Gastrocnemius medialis (tissue), 4 donors: Measurements from ENCODE around the gene KMT5C. TPM values are rescaled to one million over a fixed set of nuclear protein-coding genes. Genes with fewer than 3 reads are reported as not detected.

Experiments used
- ATAC-seq, 2 donors: fragments of 150-250 bp; one replicate each; pipeline ENCODE4 v1.9.1; 2016
- DNase-seq, 2 donors: peaks; one replicate each; pipeline ENCODE4 v3.0.0-alpha.2; 2019
- H3K27ac ChIP-seq, 4 donors: fragments of 200-600 bp; sonication (generic); 1 replicate in 1 of 4; 2 replicates in 3 of 4; pipeline ENCODE4 v1.5.1; 2016 to 2018; ENCODE audit warnings: mild to moderate bottlenecking in 2 of 4, moderate library complexity in 1 of 4
- H3K27me3 ChIP-seq, 3 donors: fragments of 200-600 bp; sonication (generic) in 2 of 3; 1 replicate in 1 of 3; 2 replicates in 2 of 3; pipeline versions ENCODE4 v1.5.1 to v1.6.0; 2016 to 2019; ENCODE audit warnings: mild to moderate bottlenecking in 1 of 3, moderate library complexity in 1 of 3
- H3K36me3 ChIP-seq, 2 donors: fragments of 200-600 bp; sonication (generic) in 1 of 2; one replicate each; pipeline ENCODE4 v1.5.1; 2017 to 2018
- H3K4me1 ChIP-seq, 2 donors: fragments of 200-600 bp; sonication (generic) in 1 of 2; one replicate each; pipeline ENCODE4 v1.5.1; 2016 to 2017; ENCODE audit warnings: mild to moderate bottlenecking in 2 of 2
- H3K4me3 ChIP-seq, 4 donors: fragments of 200-600 bp; sonication (generic) in 3 of 4; 1 replicate in 1 of 4; 2 replicates in 3 of 4; pipeline ENCODE4 v1.5.1; 2016 to 2019; ENCODE audit warnings: mild to moderate bottlenecking in 2 of 4
- H3K9me3 ChIP-seq, 3 donors: fragments of 200-600 bp; sonication (generic) in 2 of 3; 1 replicate in 1 of 3; 2 replicates in 2 of 3; pipeline ENCODE4 v1.5.1; 2016 to 2019
- CTCF ChIP-seq, 5 experiments: fragments of 450-650 bp in 3 of 5; fragments of 200-600 bp in 2 of 5; sonication (generic) in 2 of 5; IDR thresholded peaks in 4 of 5; conservative IDR thresholded peaks in 1 of 5; 1 replicate in 4 of 5; 2 replicates in 1 of 5; pipeline ENCODE4 v1.5.1; 2016 to 2019; ENCODE audit warnings: antibody characterized with exemption in 5 of 5, mild to moderate bottlenecking in 3 of 5, moderate library complexity in 3 of 5
- POLR2A ChIP-seq, 2 donors: fragments of 450-650 bp; IDR thresholded peaks; one replicate each; pipeline ENCODE4 v1.6.1; 2017; ENCODE audit warnings: antibody characterized with exemption in 2 of 2, mild to moderate bottlenecking in 2 of 2, moderate library complexity in 2 of 2
- in situ Hi-C, 4 donors: fragments of 200-750 bp; cut with MboI; loops; one replicate each; pipeline versions ENCODE4 v1.15.0 to v1.8.0; 2017; ENCODE audit warnings: low sequenced_read_pairs in 4 of 4
- intact Hi-C: fragments of 100-400 bp; cut with DNase I; formaldehyde crosslinking; loops from one replicate; pipeline ENCODE4 v1.15.1; 2023; ENCODE audit warnings: low total_unique reads
- total RNA-seq, 4 donors: library from RNA; depleted of rRNA; stranded (reverse); fragments of >200 nt; gene quantifications; one replicate each; pipeline versions ENCODE4 v1.1.0 to v1.2.3, GENCODE V29; 2016

Gene KMT5C
- total RNA-seq, 4 donors from 2014 or later: 2.5 to 5.4 (median 4.5) TPM

GRCh38 chr19:55320844-55321419 is 18.7 kb upstream of the KMT5C start:
- no peaks in the 10 kb centered on the region for H3K4me1 ChIP-seq
- TF ChIP-seq CTCF (IDR thresholded peaks at IDR 0.05 in 4 of 5, conservative IDR thresholded peaks at IDR 0.05 in 1 of 5) (no peak), POLR2A (IDR thresholded peaks at IDR 0.05) (no peak)
- DNase-seq (no peak), ATAC-seq (no peak)
- no peaks in the 10 kb centered on the region for H3K36me3 ChIP-seq
- H3K27me3 ChIP-seq: no peaks in the 10 kb centered on the region
- no peaks in the 10 kb centered on the region for H3K9me3 ChIP-seq
- in situ Hi-C loops: no loop called here
- intact Hi-C loops: no loop called here
- H3K4me3 ChIP-seq: no peak overlapping the region
- H3K27ac ChIP-seq: no peak overlapping the region

- Histone ChIP-seq H3K4me1 (no peaks in the 10 kb centered on the region), H3K4me3 (no peak overlapping the region), H3K27ac (no peak overlapping the region), H3K9me3 (no peaks in the 10 kb centered on the region), H3K36me3 (no peaks in the 10 kb centered on the region), H3K27me3 (no peaks in the 10 kb centered on the region)
- ATAC-seq: no peak
- in situ Hi-C loops: no loop called here
- TF ChIP-seq CTCF (IDR thresholded peaks at IDR 0.05 in 4 of 5, conservative IDR thresholded peaks at IDR 0.05 in 1 of 5) (no peak), POLR2A (IDR thresholded peaks at IDR 0.05) (no peak)
- intact Hi-C loops: no loop called here
- no peak for DNase-seq
Measured at GRCh38 chr19:55321466-55322137, 18.1 kb upstream of the KMT5C start.

DNA sequence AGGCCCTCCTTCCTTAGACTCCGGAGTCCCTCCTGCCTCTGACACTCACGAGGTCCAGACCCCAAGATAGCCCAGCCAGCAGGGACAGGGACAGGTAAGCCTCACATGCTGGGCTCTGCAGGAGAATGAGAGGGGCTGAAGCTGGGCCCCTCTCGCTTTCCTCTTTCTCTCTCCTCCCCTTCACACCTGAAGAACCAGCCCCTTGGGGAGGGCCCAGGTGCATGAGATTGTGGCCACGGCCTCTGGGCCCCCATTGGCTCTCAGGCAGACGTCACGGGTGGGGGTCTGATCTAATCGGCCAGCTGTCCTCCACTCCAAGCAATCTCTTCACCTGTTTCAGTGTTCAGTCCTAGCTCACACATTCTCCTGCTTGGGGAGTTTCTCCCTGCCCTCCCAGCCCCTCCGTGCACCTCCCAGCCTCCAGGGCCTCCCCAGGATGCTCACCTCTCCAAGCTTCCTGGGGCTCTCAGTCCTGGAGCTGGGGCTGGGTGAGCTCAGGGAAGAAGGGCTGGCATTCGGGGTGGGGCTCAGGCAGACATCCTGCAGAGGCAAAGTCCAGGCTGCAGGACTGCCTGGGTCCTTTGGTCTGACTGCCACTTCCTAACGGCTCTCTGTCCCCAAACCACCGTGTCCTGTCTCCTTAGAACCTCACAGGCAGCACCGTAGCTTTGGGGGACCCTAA is 17.3 kb upstream of the KMT5C start:
- H3K27me3 ChIP-seq: no peaks in the 10 kb centered on the region
- H3K27ac ChIP-seq: no peak overlapping the region
- in situ Hi-C loops (no loop called here), intact Hi-C loops (no loop called here)
- DNase-seq (no peak), ATAC-seq (no peak)
- no peak for TF ChIP-seq CTCF (IDR thresholded peaks at IDR 0.05 in 4 of 5, conservative IDR thresholded peaks at IDR 0.05 in 1 of 5)
- H3K9me3 ChIP-seq: no peaks in the 10 kb centered on the region
- no peaks in the 10 kb centered on the region for H3K36me3 ChIP-seq
- H3K4me1 ChIP-seq: no peaks in the 10 kb centered on the region
- no peak overlapping the region for H3K4me3 ChIP-seq

DNA sequence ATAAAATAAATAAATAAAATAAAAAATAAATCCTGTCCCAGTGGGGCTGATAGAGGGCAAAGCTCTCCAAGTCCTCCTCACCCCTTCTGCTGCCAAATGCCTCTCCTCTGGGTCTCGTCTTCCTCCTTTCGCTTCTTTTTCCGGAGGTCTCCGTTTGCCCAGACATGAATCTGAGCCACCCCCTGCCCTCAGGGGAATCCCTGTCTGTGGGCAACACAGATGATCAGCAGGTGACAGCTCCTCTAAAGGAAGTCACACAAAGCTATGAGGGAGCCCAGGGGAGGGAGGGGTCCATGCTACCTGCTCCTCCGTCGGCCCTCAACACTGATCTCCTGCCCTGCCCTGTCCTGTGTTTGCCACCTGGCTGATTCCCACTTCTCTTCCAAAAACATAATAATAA is 15.0 kb upstream of the KMT5C start:
- TF ChIP-seq CTCF (IDR thresholded peaks at IDR 0.05 in 4 of 5, conservative IDR thresholded peaks at IDR 0.05 in 1 of 5) (no peak), POLR2A (IDR thresholded peaks at IDR 0.05) (no peak)
- Histone ChIP-seq H3K4me1 (no peaks in the 10 kb centered on the region), H3K9me3 (no peaks in the 10 kb centered on the region), H3K36me3 (no peaks in the 10 kb centered on the region), H3K27ac (peak overlapping the region in 3 of 4 donors; percentile 21 to 49 (median 45)), H3K4me3 (no peak overlapping the region), H3K27me3 (no peaks in the 10 kb centered on the region)
- in situ Hi-C loops: no loop called here
- intact Hi-C loops: no loop called here
- DNase-seq: no peak
- ATAC-seq: no peak
